ENCODE data around the gene TMEM179. TPM values are rescaled to one million over a fixed set of nuclear protein-coding genes. Genes with fewer than 3 reads are reported as not detected.

TMEM179 gene
- total RNA-seq, 1 experiment from 2014 or later: not detected

- Mint-ChIP-seq H3K4me3 (ENCODE audit: low read depth, unreplicated experiment) (no peak overlapping the region), H3K36me3 (ENCODE audit: insufficient read depth, unreplicated experiment) (no peaks in the 10 kb centered on the region), H3K27ac (ENCODE audit: unreplicated experiment) (no peak overlapping the region), H3K4me1 (ENCODE audit: low read depth, unreplicated experiment) (peaks cover 7% of the 10 kb centered on the region), H3K9me3 (ENCODE audit: low read depth, unreplicated experiment) (no peaks in the 10 kb centered on the region), H3K27me3 (ENCODE audit: unreplicated experiment) (peaks cover 95% of the 10 kb centered on the region)
- intact Hi-C loops (cut with micrococcal nuclease; ENCODE audit: unreplicated experiment): loop anchor here (10.0 kb wide), 1 partner anchor 498 kb away; the partner anchor contains the start of gene KIF26A
- TF ChIP-seq, protein P1, sequence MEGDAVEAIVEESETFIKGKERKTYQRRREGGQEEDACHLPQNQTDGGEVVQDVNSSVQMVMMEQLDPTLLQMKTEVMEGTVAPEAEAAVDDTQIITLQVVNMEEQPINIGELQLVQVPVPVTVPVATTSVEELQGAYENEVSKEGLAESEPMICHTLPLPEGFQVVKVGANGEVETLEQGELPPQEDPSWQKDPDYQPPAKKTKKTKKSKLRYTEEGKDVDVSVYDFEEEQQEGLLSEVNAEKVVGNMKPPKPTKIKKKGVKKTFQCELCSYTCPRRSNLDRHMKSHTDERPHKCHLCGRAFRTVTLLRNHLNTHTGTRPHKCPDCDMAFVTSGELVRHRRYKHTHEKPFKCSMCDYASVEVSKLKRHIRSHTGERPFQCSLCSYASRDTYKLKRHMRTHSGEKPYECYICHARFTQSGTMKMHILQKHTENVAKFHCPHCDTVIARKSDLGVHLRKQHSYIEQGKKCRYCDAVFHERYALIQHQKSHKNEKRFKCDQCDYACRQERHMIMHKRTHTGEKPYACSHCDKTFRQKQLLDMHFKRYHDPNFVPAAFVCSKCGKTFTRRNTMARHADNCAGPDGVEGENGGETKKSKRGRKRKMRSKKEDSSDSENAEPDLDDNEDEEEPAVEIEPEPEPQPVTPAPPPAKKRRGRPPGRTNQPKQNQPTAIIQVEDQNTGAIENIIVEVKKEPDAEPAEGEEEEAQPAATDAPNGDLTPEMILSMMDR (IDR thresholded peaks at IDR 0.05; ENCODE audit: unreplicated experiment): no peak
- BruUV-seq (replicated peaks): no TSS peak
- no peak for DNase-seq
- CTCF ChIA-PET: no interaction called here
Measured at GRCh38 chr14:104632781-104633180, 28.2 kb upstream of the TMEM179 start.

GRCh38 chr14:104624939-104625338 is 20.4 kb upstream of the TMEM179 start:
- TF ChIP-seq, protein P1 (IDR thresholded peaks at IDR 0.05; ENCODE audit: unreplicated experiment): no peak
- no peaks in the 10 kb centered on the region for H3K4me1 Mint-ChIP-seq (ENCODE audit: low read depth, unreplicated experiment)
- no peak overlapping the region for H3K4me3 Mint-ChIP-seq (ENCODE audit: low read depth, unreplicated experiment)
- H3K27me3 Mint-ChIP-seq (ENCODE audit: unreplicated experiment): peaks cover 93% of the 10 kb centered on the region
- CTCF ChIA-PET: no interaction called here
- no peak for DNase-seq
- no TSS peak for BruUV-seq (replicated peaks)
- H3K9me3 Mint-ChIP-seq (ENCODE audit: low read depth, unreplicated experiment): peaks cover 7% of the 10 kb centered on the region
- intact Hi-C loops (cut with micrococcal nuclease; ENCODE audit: unreplicated experiment): no loop called here
- no peaks in the 10 kb centered on the region for H3K36me3 Mint-ChIP-seq (ENCODE audit: insufficient read depth, unreplicated experiment)
- H3K27ac Mint-ChIP-seq (ENCODE audit: unreplicated experiment): no peak overlapping the region

GRCh38 chr14:104614126-104614812 is 9.7 kb upstream of the TMEM179 start:
- Mint-ChIP-seq H3K27ac (ENCODE audit: unreplicated experiment) (no peak overlapping the region), H3K27me3 (ENCODE audit: unreplicated experiment) (peaks cover 90% of the 10 kb centered on the region), H3K4me3 (ENCODE audit: low read depth, unreplicated experiment) (no peak overlapping the region), H3K9me3 (ENCODE audit: low read depth, unreplicated experiment) (no peaks in the 10 kb centered on the region), H3K4me1 (ENCODE audit: low read depth, unreplicated experiment) (no peaks in the 10 kb centered on the region), H3K36me3 (ENCODE audit: insufficient read depth, unreplicated experiment) (no peaks in the 10 kb centered on the region)
- CTCF ChIA-PET: no interaction called here
- no peak for DNase-seq
- no TSS peak for BruUV-seq (replicated peaks)
- TF ChIP-seq, protein P1 (IDR thresholded peaks at IDR 0.05; ENCODE audit: unreplicated experiment): no peak
- intact Hi-C loops (cut with micrococcal nuclease; ENCODE audit: unreplicated experiment): no loop called here

GRCh38 chr14:104611881-104612280 is 7.3 kb upstream of the TMEM179 start:
- no peak overlapping the region for H3K27ac Mint-ChIP-seq (ENCODE audit: unreplicated experiment)
- no peaks in the 10 kb centered on the region for H3K36me3 Mint-ChIP-seq (ENCODE audit: insufficient read depth, unreplicated experiment)
- intact Hi-C loops (cut with micrococcal nuclease; ENCODE audit: unreplicated experiment): no loop called here
- CTCF ChIA-PET: interaction anchor here (0.5 kb wide), 1 partner anchor 792 kb away, joined by 3 read pairs; no protein-coding TSS in a partner anchor
- H3K27me3 Mint-ChIP-seq (ENCODE audit: unreplicated experiment): peaks cover 90% of the 10 kb centered on the region
- BruUV-seq (replicated peaks): no TSS peak
- H3K4me3 Mint-ChIP-seq (ENCODE audit: low read depth, unreplicated experiment): no peak overlapping the region
- TF ChIP-seq, protein P1 (IDR thresholded peaks at IDR 0.05; ENCODE audit: unreplicated experiment): no peak
- no peak for DNase-seq
- H3K9me3 Mint-ChIP-seq (ENCODE audit: low read depth, unreplicated experiment): no peaks in the 10 kb centered on the region
- no peaks in the 10 kb centered on the region for H3K4me1 Mint-ChIP-seq (ENCODE audit: low read depth, unreplicated experiment)

Data from Calu3 (cell line).